IMR-90 (cell line): Measurements from ENCODE around the gene PIK3CA. TPM values are rescaled to one million over a fixed set of nuclear protein-coding genes. Genes with fewer than 3 reads are reported as not detected.

Experiments
- ATAC-seq: fragments of 200-7000 bp; cut with Tn5 transposase; 2 replicates; pipeline ENCODE4 v1.9.1; 2020; ENCODE audit warnings: low read depth, mild to moderate bottlenecking, moderate library complexity
- BruUV-seq: library from RNA; stranded (reverse); fragments of 400-500 nt; replicated peaks from 2 replicates; lab custom pipeline; 2021; lab: Mats Ljungman, UMichigan
- CTCF ChIA-PET: fragments of 300-600 bp; formaldehyde crosslinking; extraction: SDS; loops from one replicate; lab custom pipeline; 2021; ENCODE audit warnings: antibody characterized with exemption; lab: Yijun Ruan, JAX
- POLR2A ChIA-PET: fragments of 300-600 bp; sonication (Branson Sonifier 250); formaldehyde crosslinking; loops from one replicate; lab custom pipeline; 2022; ENCODE audit warnings: antibody characterized with exemption; ENCODE audit not compliant: unreplicated experiment; lab: Charles Lee
- DNase-seq: peaks from one replicate; pipeline ENCODE4 v3.0.0; 2013
- H2AFZ ChIP-seq: replicated peaks from 2 replicates; pipeline ENCODE3; 2013; ENCODE audit warnings: low read length, mild to moderate bottlenecking; ENCODE audit not compliant: poor library complexity
- H2AK5ac ChIP-seq: 2 replicates; pipeline ENCODE4 v1.6.1; 2013; ENCODE audit warnings: low read depth, low read length, inconsistent platforms
- H2AK9ac ChIP-seq: replicated peaks from 2 replicates; pipeline ENCODE3; 2013; ENCODE audit warnings: mild to moderate bottlenecking, low read depth, low read length, moderate library complexity; ENCODE audit not compliant: poor library complexity
- H2BK120ac ChIP-seq: 2 replicates; pipeline ENCODE4 v1.6.1; 2013; ENCODE audit warnings: low read depth, low read length, inconsistent platforms
- H2BK15ac ChIP-seq: 3 replicates; pipeline ENCODE4 v1.6.1; 2013; ENCODE audit warnings: low read depth, low read length, inconsistent platforms
- H2BK20ac ChIP-seq: 2 replicates; pipeline ENCODE4 v1.6.1; 2013; ENCODE audit warnings: low read depth, mild to moderate bottlenecking, inconsistent platforms, low read length, moderate library complexity
- H2BK5ac ChIP-seq: 2 replicates; pipeline ENCODE4 v1.6.1; 2013; ENCODE audit warnings: mild to moderate bottlenecking, low read depth, low read length, inconsistent platforms; ENCODE audit not compliant: poor library complexity, severe bottlenecking
- H3K14ac ChIP-seq: replicated peaks from 2 replicates; pipeline ENCODE4 v1.6.1; 2013; ENCODE audit warnings: low read depth, low read length, inconsistent platforms
- H3K18ac ChIP-seq: 2 replicates; pipeline ENCODE4 v1.6.1; 2013; ENCODE audit warnings: low read depth, low read length, control low read depth
- H3K23ac ChIP-seq: 2 replicates; pipeline ENCODE4 v1.6.1; 2013; ENCODE audit warnings: low read depth, low read length, inconsistent platforms
- H3K27ac ChIP-seq: 2 replicates; pipeline ENCODE4 v1.5.1; 2013; ENCODE audit warnings: mild to moderate bottlenecking, control low read depth, low read length; ENCODE audit not compliant: insufficient read depth
- H3K27me3 ChIP-seq: 2 replicates; pipeline ENCODE4 v1.6.1; 2013; ENCODE audit warnings: low read length; ENCODE audit not compliant: control insufficient read depth, insufficient read depth
- H3K36me3 ChIP-seq: 2 replicates; pipeline ENCODE4 v1.6.1; 2013; ENCODE audit warnings: low read length, mixed read lengths; ENCODE audit not compliant: control insufficient read depth, insufficient read depth
- H3K4ac ChIP-seq: 2 replicates; pipeline ENCODE4 v1.6.1; 2013; ENCODE audit warnings: low read depth, low read length, inconsistent platforms
- H3K4me1 ChIP-seq: 2 replicates; pipeline ENCODE4 v1.6.1; 2013; ENCODE audit warnings: low read length, mixed read lengths; ENCODE audit not compliant: control insufficient read depth, insufficient read depth
- H3K4me2 ChIP-seq: 2 replicates; pipeline ENCODE4 v1.6.1; 2013; ENCODE audit warnings: low read depth, mild to moderate bottlenecking, control low read depth, low read length, moderate library complexity
- H3K4me3 ChIP-seq: 2 replicates; pipeline ENCODE4 v1.5.1; 2013; ENCODE audit warnings: low read depth, mild to moderate bottlenecking, control low read depth, low read length, moderate library complexity; ENCODE audit not compliant: insufficient read depth
- H3K56ac ChIP-seq: 2 replicates; pipeline ENCODE4 v1.6.1; 2013; ENCODE audit warnings: low read length, inconsistent platforms; ENCODE audit not compliant: insufficient read depth; ENCODE audit errors: extremely low read depth
- H3K79me1 ChIP-seq, 2 experiments: 2 replicates each; pipeline ENCODE4 v1.6.1; 2013; ENCODE audit warnings: low read length in 2 of 2, inconsistent platforms in 1 of 2, low read depth in 1 of 2
- H3K9ac ChIP-seq: 2 replicates; pipeline ENCODE4 v1.6.1; 2013; ENCODE audit warnings: low read depth, low read length, control low read depth
- H3K9me1 ChIP-seq: 2 replicates; pipeline ENCODE4 v1.6.1; 2013; ENCODE audit warnings: low read length, inconsistent platforms; ENCODE audit not compliant: insufficient read depth
- H3K9me3 ChIP-seq: 2 replicates; pipeline ENCODE4 v1.6.1; 2013; ENCODE audit warnings: low read length; ENCODE audit not compliant: control insufficient read depth, insufficient read depth
- H4K20me1 ChIP-seq: 2 replicates; pipeline ENCODE4 v1.6.1; 2013; ENCODE audit warnings: low read length, inconsistent platforms; ENCODE audit not compliant: insufficient read depth
- H4K5ac ChIP-seq: 2 replicates; pipeline ENCODE4 v1.6.1; 2013; ENCODE audit warnings: mild to moderate bottlenecking, low read depth, low read length, control low read depth
- H4K8ac ChIP-seq, 2 experiments: 2 replicates each; pipeline ENCODE4 v1.6.1; 2013; ENCODE audit warnings: low read depth in 2 of 2, low read length in 2 of 2, control low read depth in 1 of 2, inconsistent platforms in 1 of 2
- H4K91ac ChIP-seq: 2 replicates; pipeline ENCODE4 v1.6.1; 2013; ENCODE audit warnings: low read depth, low read length, inconsistent platforms; ENCODE audit not compliant: insufficient read depth
- CEBPB ChIP-seq: IDR thresholded peaks from 2 replicates; pipeline ENCODE4 v1.6.1; 2012; ENCODE audit warnings: low read depth, low read length, improper control_type of control experiment
- CHD1 ChIP-seq: IDR thresholded peaks from 2 replicates; pipeline ENCODE4 v1.6.1; 2012; ENCODE audit warnings: low read depth, low read length, improper control_type of control experiment
- ELK1 ChIP-seq: fragments of 150-350 bp; IDR thresholded peaks from 2 replicates; pipeline ENCODE4 v1.6.1; 2016; ENCODE audit warnings: low read depth, mild to moderate bottlenecking, low read length, moderate library complexity, borderline replicate concordance
- MAFK ChIP-seq: IDR thresholded peaks from 2 replicates; pipeline ENCODE4 v1.6.1; 2012; ENCODE audit warnings: low read depth, low read length, improper control_type of control experiment
- MAZ ChIP-seq: IDR thresholded peaks from 2 replicates; pipeline ENCODE4 v1.6.1; 2012; ENCODE audit warnings: low read depth, mild to moderate bottlenecking, low read length, improper control_type of control experiment, moderate library complexity, borderline replicate concordance
- NFE2L2 ChIP-seq: fragments of 150-350 bp; IDR thresholded peaks from 2 replicates; pipeline ENCODE4 v1.6.1; 2016; ENCODE audit warnings: low read depth, mild to moderate bottlenecking, low read length
- POLR2A ChIP-seq: IDR thresholded peaks from 2 replicates; pipeline ENCODE4 v1.6.1; 2012; ENCODE audit warnings: mild to moderate bottlenecking, low read depth, low read length
- RCOR1 ChIP-seq: IDR thresholded peaks from 2 replicates; pipeline ENCODE4 v1.6.1; 2012; ENCODE audit warnings: mild to moderate bottlenecking, low read length, improper control_type of control experiment; ENCODE audit not compliant: insufficient replicate concordance
- SMC3 ChIP-seq: fragments of 150-350 bp; IDR thresholded peaks from 2 replicates; pipeline ENCODE4 v1.6.1; 2016; ENCODE audit warnings: low read depth, mild to moderate bottlenecking, antibody characterized with exemption, low read length, moderate library complexity
- WGBS, 2 experiments: methylation state at CpG; one replicate each; pipeline versions ENCODE4 v1.1.5 to v1.1.7; 2013; ENCODE audit warnings: missing lambda C conversion rate in 2 of 2; ENCODE audit not compliant: insufficient read length in 1 of 2; ENCODE audit errors: extremely low coverage in 2 of 2; 5-methylcytosine and 5-hydroxymethylcytosine counted together
- dilution Hi-C: fragments of 300-500 bp; cut with HindIII; formaldehyde crosslinking; loops from one replicate; pipeline ENCODE4 v1.14.3; 2018; ENCODE audit warnings: low sequenced_read_pairs; ENCODE audit not compliant: unreplicated experiment
- in situ Hi-C: fragments of 300-500 bp; cut with MboI; formaldehyde crosslinking; loops from 3 replicates; pipeline ENCODE4 v1.14.3; 2019; ENCODE audit warnings: low sequenced_read_pairs, inconsistent platforms, mixed read lengths
- intact Hi-C: fragments of 100-400 bp; cut with micrococcal nuclease; formaldehyde crosslinking; loops from 2 replicates; pipeline ENCODE4 v1.10.0; 2022
- polyA plus RNA-seq, 3 experiments: library from polyadenylated mRNA; depleted of rRNA; stranded (reverse); fragments of >200 nt; gene quantifications; 2 replicates each; pipeline ENCODE4 v1.2.3, GENCODE V29; 2012; ENCODE audit warnings: low replicate concordance in 1 of 3
- total RNA-seq: library from RNA; depleted of rRNA; stranded (reverse); fragments of >200 nt; gene quantifications from 2 replicates; pipeline ENCODE4 v1.2.3, GENCODE V29; 2012
- TF ChIP-seq, protein P1 (sequence below): conservative IDR thresholded peaks from 2 replicates; pipeline ENCODE4 v1.5.1; 2012; ENCODE audit warnings: mild to moderate bottlenecking, low read depth, low read length, improper control_type of control experiment

The PIK3CA gene
- total and polyA plus RNA-seq, 2 of the 4 experiments (the other 2 are of a cell fraction) = 5.7 to 22.4 TPM

DNA sequence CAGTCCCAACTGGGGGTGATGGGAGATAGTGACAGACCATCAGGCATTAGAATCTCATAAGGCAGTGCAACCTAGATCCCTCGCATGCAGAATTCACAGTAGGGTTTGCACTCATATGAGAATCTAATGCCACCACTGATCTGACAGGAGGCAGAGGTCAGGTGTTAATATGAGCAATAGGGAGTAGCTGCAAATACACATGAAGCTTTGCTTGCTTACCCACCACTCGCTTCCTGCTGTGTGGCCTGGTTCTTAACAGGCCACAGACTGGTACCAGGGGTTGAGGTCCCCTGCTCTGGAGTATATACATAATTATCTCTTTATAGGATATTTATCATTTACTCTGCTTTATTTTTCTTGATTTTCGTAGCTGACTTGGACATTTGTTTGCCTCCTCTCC is 40.5 kb upstream of the PIK3CA start:
- in situ Hi-C loops = loop anchor here (10.0 kb wide), 1 partner anchor 207 kb away; no protein-coding TSS in a partner anchor
- Histone ChIP-seq H3K18ac (peak overlapping the region; percentile 16; the same call in 1 of the 2 replicates), H2AK5ac (peak overlapping the region; percentile 32), H3K9me3 (peaks cover 3% of the 10 kb centered on the region), H3K27me3 (no peaks in the 10 kb centered on the region), H3K56ac (no peak overlapping the region), H3K4me2 (no peak overlapping the region), H3K79me1 (no peaks in the 10 kb centered on the region; a peak in 1 of 4 replicates), H3K9me1 (peaks cover 3% of the 10 kb centered on the region; the same call in 1 of the 2 replicates), H3K4ac (peak overlapping the region; percentile 86), H4K20me1 (no peaks in the 10 kb centered on the region), H3K27ac (no peak overlapping the region), H3K14ac (peak overlapping the region; percentile 50; the same call in 1 of the 2 replicates), H2AFZ (no peak overlapping the region), H2BK15ac (peak overlapping the region; percentile 79; the same call in 2 of the 3 replicates), H2BK120ac (peak overlapping the region; percentile 86), H2BK5ac (peak overlapping the region; percentile 58), H3K4me3 (no peak overlapping the region), H3K9ac (no peak overlapping the region), H4K8ac (peak overlapping the region in 1 of 2 experiments; percentile 36; a peak in 2 of 4 replicates), H2AK9ac (no peak overlapping the region), H4K91ac (peak overlapping the region; percentile 84; the same call in 1 of the 2 replicates), H3K36me3 (no peaks in the 10 kb centered on the region), H3K4me1 (peaks cover 4% of the 10 kb centered on the region), H2BK20ac (peak overlapping the region; percentile 81), H4K5ac (peak overlapping the region; percentile 1; the same call in 1 of the 2 replicates), H3K23ac (no peak overlapping the region)
- intact Hi-C loops = loop anchor here (5.0 kb wide), 1 partner anchor 40 kb away; the partner anchor contains the start of gene PIK3CA
- WGBS, 2 experiments = 100% methylated on average over 1 of the region's 3 CpGs; no CpG with 5 or more reads in 1 of the 2 experiments
- TF ChIP-seq CEBPB = no peak
- no peak for TF ChIP-seq RCOR1
- TF ChIP-seq CHD1 = no peak
- no peak for TF ChIP-seq NFE2L2
- no peak for TF ChIP-seq ELK1
- TF ChIP-seq MAZ = no peak
- no peak for TF ChIP-seq SMC3
- no peak for TF ChIP-seq POLR2A
- TF ChIP-seq MAFK = no peak
- TF ChIP-seq, protein P1, sequence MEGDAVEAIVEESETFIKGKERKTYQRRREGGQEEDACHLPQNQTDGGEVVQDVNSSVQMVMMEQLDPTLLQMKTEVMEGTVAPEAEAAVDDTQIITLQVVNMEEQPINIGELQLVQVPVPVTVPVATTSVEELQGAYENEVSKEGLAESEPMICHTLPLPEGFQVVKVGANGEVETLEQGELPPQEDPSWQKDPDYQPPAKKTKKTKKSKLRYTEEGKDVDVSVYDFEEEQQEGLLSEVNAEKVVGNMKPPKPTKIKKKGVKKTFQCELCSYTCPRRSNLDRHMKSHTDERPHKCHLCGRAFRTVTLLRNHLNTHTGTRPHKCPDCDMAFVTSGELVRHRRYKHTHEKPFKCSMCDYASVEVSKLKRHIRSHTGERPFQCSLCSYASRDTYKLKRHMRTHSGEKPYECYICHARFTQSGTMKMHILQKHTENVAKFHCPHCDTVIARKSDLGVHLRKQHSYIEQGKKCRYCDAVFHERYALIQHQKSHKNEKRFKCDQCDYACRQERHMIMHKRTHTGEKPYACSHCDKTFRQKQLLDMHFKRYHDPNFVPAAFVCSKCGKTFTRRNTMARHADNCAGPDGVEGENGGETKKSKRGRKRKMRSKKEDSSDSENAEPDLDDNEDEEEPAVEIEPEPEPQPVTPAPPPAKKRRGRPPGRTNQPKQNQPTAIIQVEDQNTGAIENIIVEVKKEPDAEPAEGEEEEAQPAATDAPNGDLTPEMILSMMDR = no peak
- dilution Hi-C loops = loop anchor here (25.0 kb wide), 1 partner anchor 180 kb away; no protein-coding TSS in a partner anchor
- POLR2A ChIA-PET = interaction anchor here (0.6 kb wide), 1 partner anchor 214 kb away, joined by 3 read pairs; no protein-coding TSS in a partner anchor
- no peak for DNase-seq
- no TSS peak for BruUV-seq
- CTCF ChIA-PET = interaction anchor here (0.7 to 1.5 kb wide), 7 partner anchors 9 to 258 kb away, joined by 3 to 5 read pairs (median 3); no protein-coding TSS in a partner anchor
- ATAC-seq = no peak; the same call in 1 of the 2 replicates
